GM18858 (cell line): ENCODE data around the gene GPR37L1.

Experiments used
- ATAC-seq: cut with Tn5 transposase; IDR thresholded peaks from one replicate; pipeline ENCODE4 v1.9.1; 2021; ENCODE audit not compliant: unreplicated experiment

Gene GPR37L1

GRCh38 chr1:202122639-202123335 lies at the start of gene GPR37L1:
Gene GPR37L1 (plus strand): TSS chr1:202122917. CDS start chr1:202122964, 47 bp downstream.
- no peak for ATAC-seq

- no peak for ATAC-seq
These were observed 49.5 kb upstream of the GPR37L1 start for GRCh38 chr1:202073206-202073605.

GRCh38 chr1:202074985-202075384 lies 47.7 kb upstream of the GPR37L1 start:
- ATAC-seq: no peak

- no peak for ATAC-seq
These were observed 47.3 kb upstream of the GPR37L1 start for GRCh38 chr1:202075389-202075788.

GRCh38 chr1:202076050-202076511 lies 46.6 kb upstream of the GPR37L1 start:
- ATAC-seq: no peak

GRCh38 chr1:202078241-202078640 lies 44.5 kb upstream of the GPR37L1 start:
- ATAC-seq: no peak

- no peak for ATAC-seq
These were observed 40.7 kb upstream of the GPR37L1 start for GRCh38 chr1:202081992-202082391.

GRCh38 chr1:202084791-202085681 lies 37.7 kb upstream of the GPR37L1 start:
- no peak for ATAC-seq

GRCh38 chr1:202085682-202086373 lies 36.9 kb upstream of the GPR37L1 start:
- ATAC-seq: no peak

GRCh38 chr1:202086579-202087350 lies 36.0 kb upstream of the GPR37L1 start:
- no peak for ATAC-seq

GRCh38 chr1:202088206-202088605 lies 34.5 kb upstream of the GPR37L1 start:
- ATAC-seq: no peak

GRCh38 chr1:202090994-202091393 lies 31.7 kb upstream of the GPR37L1 start:
- ATAC-seq: no peak

- no peak for ATAC-seq
These were observed 28.9 kb upstream of the GPR37L1 start for GRCh38 chr1:202093858-202094257.

GRCh38 chr1:202101184-202101583 lies 21.5 kb upstream of the GPR37L1 start:
- no peak for ATAC-seq

- ATAC-seq: no peak
These were observed 18.6 kb upstream of the GPR37L1 start for GRCh38 chr1:202104073-202104472.

GRCh38 chr1:202105571-202106339 lies 17.0 kb upstream of the GPR37L1 start:
- no peak for ATAC-seq

- no peak for ATAC-seq
These were observed 16.1 kb upstream of the GPR37L1 start for GRCh38 chr1:202106340-202107254.

GRCh38 chr1:202107321-202107761 lies 15.4 kb upstream of the GPR37L1 start:
- ATAC-seq: no peak
